ENCODE data around the gene SIRPA.

The SIRPA gene

DNA sequence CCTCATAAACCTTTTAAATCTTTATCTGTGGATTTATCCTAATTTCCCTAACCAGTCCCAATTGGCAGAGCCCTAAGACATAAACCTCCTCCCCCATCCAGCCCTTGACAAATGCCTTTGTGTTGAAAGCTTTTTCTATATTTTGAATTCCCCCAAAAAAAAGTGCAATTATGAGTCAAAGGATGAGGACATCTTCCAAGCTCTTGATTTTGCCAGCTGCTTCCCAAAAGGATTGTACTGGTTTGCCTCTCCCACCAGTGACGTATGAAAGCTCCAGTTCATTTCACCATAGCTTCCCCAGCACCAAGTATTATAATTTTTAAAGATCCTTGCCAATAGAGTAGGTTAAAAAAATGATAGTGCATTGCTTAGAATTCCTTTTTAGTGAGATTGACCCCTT is 38.9 kb downstream of the SIRPA start:
- no peak for DNase-seq (ENCODE audit: low spot score)

DNA sequence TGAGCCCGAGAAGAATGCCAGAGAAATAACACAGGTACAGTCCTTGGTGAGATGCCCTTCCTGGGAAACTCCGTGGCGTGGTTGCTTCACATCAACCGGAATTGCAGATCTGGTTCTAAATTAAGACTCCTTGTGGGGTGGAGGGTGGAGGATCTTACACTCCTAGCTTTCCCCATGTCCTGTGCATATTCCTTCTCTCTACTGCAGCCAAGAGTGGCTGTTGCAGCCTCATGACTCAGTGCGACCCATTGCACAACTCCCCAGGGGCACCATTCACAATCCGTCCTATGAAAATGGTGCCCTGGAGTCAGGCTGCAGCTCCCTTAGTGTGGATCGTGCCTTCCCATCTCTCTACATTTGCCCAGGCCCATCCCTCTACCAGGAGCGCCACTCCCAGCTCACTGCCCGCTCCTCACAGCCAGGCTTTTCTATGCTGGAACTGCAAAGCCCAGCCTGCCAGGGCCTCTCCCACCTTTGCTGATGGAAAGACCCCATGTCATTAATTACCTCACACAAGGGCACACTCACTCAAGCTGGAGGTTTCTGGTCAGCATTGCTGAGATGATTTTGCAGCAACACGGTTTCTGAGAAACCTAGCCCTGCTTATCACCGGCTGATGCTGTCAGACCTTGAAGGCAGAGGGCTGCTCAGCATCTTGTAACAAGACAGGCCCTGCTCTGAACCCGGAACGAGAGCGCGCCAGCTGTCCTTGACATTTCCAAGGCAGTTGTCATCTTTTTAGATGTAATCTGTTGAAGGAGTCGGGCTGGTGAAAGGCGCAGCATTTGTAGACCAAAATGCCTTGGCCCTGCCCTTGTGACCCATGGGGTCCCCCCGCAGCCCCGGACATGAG is 39.7 kb downstream of the SIRPA start:
- DNase-seq (ENCODE audit: low spot score), result no peak

- DNase-seq (ENCODE audit: low spot score), result peak; percentile 89
These were observed 40.6 kb downstream of the SIRPA start for GRCh38 chr20:1935696-1936366.

- DNase-seq (ENCODE audit: low spot score), result no peak
These were observed 42.2 kb downstream of the SIRPA start for GRCh38 chr20:1937316-1937976.

DNA sequence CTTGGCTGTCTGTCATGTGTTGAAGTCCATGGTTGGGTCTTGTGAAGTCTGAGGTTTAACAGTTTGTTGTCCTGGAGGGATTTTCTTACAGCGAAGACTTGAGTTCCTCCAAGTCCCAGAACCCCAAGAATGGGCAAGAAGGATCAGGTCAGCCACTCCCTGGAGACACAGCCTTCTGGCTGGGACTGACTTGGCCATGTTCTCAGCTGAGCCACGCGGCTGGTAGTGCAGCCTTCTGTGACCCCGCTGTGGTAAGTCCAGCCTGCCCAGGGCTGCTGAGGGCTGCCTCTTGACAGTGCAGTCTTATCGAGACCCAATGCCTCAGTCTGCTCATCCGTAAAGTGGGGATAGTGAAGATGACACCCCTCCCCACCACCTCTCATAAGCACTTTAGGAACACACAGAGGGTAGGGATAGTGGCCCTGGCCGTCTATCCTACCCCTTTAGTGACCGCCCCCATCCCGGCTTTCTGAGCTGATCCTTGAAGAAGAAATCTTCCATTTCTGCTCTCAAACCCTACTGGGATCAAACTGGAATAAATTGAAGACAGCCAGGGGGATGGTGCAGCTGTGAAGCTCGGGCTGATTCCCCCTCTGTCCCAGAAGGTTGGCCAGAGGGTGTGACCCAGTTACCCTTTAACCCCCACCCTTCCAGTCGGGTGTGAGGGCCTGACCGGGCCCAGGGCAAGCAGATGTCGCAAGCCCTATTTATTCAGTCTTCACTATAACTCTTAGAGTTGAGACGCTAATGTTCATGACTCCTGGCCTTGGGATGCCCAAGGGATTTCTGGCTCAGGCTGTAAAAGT is 43.5 kb downstream of the SIRPA start:
- no peak for DNase-seq (ENCODE audit: low spot score)

DNA sequence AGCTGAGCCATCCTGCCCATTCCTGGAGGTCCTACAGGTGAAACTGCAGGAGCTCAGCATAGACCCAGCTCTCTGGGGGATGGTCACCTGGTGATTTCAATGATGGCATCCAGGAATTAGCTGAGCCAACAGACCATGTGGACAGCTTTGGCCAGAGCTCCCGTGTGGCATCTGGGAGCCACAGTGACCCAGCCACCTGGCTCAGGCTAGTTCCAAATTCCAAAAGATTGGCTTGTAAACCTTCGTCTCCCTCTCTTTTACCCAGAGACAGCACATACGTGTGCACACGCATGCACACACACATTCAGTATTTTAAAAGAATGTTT is 44.0 kb downstream of the SIRPA start:
- DNase-seq (ENCODE audit: low spot score), result no peak

DNA sequence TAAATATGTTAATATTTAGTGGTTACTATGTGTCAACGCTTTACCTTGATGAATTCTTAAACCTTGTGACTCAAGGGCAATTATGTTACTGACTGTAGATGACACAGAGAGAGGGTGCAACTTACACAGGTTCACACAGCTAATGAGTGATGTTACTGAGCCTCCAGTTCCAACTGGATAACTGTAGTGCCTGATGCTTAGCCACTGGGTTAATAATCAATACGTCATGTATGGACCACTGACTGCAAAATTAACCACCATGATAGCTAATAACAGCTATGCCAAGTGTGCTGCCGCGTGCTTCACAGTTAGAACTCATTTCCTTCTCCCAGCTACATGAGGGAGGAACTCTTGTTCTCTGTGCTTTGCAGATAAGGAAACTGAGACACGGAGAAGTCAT is 45.4 kb downstream of the SIRPA start:
- no peak for DNase-seq (ENCODE audit: low spot score)

DNA sequence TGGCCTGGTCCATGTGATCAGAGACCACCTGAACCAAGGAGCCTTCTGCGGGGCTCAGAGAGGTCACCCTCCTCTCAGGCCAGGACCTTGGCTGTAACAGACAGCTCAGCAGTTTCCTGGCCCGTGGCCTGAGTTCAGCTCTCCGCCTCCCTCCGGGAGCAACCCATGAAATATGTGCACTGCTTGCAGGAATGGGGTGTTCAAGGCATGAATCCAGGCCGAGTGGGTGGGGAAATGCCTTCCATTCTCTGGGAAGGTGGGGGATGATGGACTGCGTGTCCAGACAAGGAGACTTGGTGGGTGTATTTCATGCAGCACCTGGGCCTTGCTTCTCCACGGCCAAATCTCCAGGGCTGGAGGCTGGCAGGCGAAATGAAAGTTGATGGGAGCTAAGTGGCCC is 46.0 kb downstream of the SIRPA start:
- no peak for DNase-seq (ENCODE audit: low spot score)

- DNase-seq (ENCODE audit: low spot score), result no peak
These were observed 46.9 kb downstream of the SIRPA start for GRCh38 chr20:1942061-1942460.

- no peak for DNase-seq (ENCODE audit: low spot score)
These were observed 47.5 kb downstream of the SIRPA start for GRCh38 chr20:1942486-1943274.

DNA sequence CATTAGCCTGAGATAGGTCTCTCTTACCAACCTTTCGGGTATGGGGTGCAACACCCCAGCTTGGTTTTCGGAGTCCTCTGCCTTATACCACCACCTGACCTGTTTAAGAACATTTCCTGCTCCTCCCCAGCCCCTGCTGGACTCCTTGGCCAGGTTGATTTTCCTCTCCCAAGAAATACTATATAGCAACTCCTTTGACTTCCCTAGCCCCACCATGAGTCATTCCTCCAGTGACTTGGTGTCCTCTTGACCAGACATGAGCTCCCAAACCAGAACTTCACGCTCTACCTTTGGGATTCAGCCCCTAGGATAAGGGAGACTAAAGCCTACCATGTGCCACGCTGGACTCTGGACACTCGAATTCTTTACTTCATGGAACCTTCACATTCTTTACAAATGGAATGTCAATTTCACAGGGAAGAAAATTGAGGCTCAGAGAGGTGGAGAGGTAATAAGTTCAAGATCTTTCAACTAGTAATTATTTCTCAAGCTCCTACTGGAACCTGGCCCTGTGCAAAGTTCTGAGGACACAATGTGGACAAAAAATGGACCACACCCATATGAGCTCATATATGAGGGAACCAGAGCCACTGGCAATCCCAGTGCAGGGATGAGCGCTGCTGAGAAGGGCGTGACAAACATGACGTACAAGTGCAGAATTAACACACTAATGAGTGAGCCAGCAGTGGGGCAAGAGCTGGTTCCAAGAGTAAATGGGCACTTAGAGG is 48.2 kb downstream of the SIRPA start:
- no peak for DNase-seq (ENCODE audit: low spot score)

- no peak for DNase-seq (ENCODE audit: low spot score)
These were observed 49.3 kb downstream of the SIRPA start for GRCh38 chr20:1944345-1945091.

DNA sequence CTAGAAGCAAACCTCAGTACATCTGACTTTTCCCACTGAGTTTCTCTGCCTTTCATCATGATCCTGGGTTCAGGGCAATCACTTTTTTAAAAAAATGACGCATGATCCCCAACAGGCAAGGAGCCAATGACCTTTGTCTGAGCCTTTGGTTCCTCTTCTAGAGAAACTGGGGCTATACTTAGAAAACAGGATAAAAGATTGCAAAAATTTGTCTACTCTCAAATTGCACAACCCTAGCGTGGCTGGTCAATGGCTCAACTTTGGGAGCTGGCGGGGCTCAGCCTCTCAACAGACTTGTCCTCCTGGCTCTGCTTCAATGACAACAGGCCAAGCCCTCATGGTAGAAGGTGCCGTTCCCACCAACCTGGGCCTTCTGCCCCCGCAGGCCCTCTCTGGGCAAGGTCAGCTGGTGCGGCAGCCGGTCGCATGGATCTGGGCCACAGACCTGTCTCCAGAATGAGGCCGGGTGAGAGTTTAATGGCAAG is 50.0 kb downstream of the SIRPA start:
- DNase-seq (ENCODE audit: low spot score), result peak; percentile 73

DNA sequence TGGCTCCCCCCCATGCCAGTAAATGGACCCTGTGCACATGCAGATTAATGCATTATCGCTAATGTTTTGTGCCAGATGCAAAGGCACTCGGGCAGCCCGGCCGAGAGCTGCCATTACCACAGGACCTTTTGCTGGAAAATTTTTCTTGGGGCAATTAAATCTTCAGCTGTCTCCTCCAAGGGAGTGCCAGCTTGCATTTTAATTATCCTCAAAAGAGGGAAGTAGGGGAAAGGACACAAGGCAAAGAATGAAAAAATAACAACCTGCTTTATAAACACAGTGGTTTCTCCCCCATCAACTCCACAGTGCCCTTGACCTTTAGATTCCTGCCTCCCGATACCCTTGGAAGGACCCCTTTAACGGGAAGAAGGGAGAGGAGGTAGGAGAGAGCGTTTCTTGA is 50.5 kb downstream of the SIRPA start:
- DNase-seq (ENCODE audit: low spot score), result no peak

GRCh38 chr20:1946442-1946761 is 51.2 kb downstream of the SIRPA start:
- peak; percentile 47 for DNase-seq (ENCODE audit: low spot score)

GRCh38 chr20:1946762-1947534 is 51.7 kb downstream of the SIRPA start:
- DNase-seq (ENCODE audit: low spot score), result no peak

- DNase-seq (ENCODE audit: low spot score), result no peak
These were observed 52.3 kb downstream of the SIRPA start for GRCh38 chr20:1947535-1947846.

DNA sequence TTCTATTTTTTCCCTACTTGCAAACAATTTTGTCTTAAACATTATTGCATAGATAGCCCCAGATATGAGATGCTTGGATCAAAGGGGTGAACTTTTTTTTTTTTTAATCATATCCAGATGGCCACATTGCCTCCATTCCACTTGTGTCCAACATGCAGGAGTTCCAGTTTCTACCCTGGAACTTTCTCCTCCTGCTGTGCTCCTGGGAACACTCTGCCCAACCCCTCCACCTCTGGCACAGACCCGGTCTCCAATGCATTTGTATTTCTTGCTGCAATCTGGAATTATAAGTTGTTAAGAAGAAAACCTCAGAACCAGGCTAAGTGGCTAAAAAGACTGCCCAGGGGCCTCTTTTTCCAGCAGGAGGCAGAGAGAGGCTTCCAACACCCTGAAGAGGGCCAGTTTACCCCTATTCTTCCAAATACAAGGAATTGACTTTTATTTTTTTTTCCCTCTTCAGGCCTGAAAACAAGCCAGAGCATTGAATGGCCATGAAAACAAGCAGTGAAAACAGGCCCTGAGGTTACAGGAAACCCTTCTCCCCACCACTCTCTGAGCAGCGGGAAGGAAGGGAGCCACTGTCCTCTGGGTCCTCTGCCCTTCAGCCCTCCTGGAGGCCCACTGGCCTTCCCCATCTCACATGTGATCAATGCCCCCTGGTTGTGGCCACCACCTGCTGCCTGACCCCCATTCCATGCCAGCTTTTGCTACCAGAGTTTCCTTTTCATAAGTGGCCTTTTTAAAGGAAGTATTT is 54.3 kb downstream of the SIRPA start:
- peak; percentile 54 for DNase-seq (ENCODE audit: low spot score)

DNA sequence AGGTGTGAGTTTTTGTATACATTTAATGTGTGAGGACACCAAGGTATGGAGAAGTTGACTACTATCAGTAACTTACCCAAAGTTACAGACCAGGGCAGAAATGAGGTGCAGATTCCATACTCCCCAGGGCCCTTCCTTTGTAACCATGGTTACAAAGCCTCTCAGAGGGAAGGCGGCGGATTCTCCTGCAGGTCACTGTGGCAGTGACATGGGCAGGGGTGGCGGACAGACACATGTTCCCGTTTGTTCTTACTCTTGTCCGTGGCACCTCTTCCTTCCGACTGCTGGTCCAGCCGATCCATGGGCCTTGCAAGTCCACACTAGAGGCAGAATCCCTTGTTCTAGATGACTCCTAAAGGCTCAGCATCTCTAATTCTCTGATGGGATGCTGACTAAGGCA is 55.6 kb downstream of the SIRPA start:
- no peak for DNase-seq (ENCODE audit: low spot score)

Measured in globus pallidus (tissue), 1 donor.